RPMI8226 (cell line): ENCODE measurements around the gene NNMT.

Experiments used
- DNase-seq: peaks from one replicate; pipeline ENCODE4 v3.0.0-alpha.2; 2015

NNMT gene

DNA sequence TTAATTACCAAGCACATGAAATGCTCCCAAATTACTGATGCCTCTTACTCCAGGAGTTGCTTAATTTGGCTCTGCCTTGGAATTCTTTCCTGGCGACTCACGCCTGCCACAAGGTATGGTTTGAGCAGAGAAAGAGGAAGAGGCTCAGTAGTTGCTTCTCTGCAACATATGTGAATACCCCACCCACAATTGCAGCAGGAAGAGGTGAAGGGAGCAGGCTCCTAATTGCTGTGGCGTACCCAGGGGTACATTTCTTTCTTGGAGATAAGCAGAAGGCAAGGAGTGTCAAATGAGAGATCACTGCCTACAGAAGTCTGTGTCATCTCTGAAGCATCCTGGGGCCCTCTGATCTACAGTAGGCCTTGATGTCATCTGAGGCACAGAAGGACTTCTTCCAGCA, 10.6 kb upstream of the NNMT start:
- no peak for DNase-seq

DNA sequence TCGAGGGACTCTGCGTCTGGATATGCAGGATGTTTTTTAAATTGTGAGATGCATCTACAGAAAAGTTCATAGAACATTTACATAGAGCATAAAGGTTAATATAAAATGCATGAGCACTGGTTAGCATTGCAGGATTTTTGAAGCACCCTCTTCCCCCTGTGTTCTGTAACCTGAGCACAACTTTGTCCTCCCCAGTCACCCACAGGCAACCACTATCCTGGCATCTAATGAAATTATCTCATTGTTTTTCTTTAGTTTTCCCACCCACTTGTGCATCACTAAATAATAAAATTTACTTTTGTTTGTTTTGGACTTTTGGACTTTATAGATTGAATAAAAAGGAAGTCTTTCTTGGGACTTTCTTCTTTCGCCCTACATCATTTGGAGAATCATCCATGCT, 10.0 kb upstream of the NNMT start:
- no peak for DNase-seq

DNA sequence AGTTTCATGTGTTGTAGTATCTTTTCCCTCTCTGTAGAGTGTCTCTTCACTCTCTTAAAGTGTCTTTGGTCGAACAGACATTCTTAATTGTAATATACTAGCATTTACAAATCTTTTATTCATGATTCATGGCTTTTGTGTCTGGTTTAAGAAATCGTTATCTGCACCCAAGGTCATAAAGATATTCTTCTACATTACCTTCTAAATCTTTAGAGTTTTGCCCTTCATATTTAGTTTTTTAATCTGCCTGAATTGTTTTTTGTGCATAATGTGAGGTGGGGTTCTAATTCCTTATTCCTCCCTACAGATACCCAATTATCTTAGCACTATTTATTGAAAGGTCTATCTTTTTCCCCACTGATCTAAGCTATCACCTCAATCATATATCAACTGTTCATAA, 9.0 kb upstream of the NNMT start:
- DNase-seq = no peak

DNA sequence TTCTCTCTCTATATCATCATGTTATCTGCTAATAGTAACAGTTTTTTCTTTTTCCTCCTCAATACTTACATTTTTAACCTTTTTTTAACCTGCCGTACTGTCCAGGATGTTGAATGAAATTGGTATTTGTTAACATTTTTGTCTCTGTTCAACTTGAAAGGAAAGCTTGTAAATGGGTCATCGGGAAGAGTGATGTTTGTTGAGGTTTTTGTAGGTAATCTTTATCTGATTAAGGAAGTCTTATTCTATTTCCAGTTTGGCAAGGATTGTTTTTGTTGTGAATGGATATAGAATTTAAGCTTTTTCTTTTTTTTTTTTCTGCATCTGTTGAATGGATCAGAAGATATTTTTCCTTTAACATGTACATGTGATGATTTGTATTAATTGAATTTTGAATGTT, 8.1 kb upstream of the NNMT start:
- no peak for DNase-seq

DNA sequence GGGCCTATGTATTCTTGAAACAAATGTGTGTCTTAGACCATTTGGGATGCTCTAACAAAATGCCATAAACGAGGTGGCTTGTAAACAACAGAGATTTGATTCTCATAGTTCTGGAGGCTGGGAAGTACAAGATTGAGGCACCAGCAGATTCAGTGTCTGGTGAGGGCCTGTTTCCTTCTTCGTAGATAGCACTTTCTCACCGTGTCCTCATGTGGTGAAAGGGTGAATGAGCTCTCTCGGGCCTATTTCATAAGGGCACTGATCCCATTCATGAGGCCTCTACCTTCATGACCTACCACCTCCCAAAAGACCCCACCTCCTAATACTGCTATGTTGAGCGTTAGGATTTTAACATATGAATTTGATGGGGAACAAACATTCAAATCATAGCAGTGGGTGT, 6.4 kb upstream of the NNMT start:
- DNase-seq = no peak

DNA sequence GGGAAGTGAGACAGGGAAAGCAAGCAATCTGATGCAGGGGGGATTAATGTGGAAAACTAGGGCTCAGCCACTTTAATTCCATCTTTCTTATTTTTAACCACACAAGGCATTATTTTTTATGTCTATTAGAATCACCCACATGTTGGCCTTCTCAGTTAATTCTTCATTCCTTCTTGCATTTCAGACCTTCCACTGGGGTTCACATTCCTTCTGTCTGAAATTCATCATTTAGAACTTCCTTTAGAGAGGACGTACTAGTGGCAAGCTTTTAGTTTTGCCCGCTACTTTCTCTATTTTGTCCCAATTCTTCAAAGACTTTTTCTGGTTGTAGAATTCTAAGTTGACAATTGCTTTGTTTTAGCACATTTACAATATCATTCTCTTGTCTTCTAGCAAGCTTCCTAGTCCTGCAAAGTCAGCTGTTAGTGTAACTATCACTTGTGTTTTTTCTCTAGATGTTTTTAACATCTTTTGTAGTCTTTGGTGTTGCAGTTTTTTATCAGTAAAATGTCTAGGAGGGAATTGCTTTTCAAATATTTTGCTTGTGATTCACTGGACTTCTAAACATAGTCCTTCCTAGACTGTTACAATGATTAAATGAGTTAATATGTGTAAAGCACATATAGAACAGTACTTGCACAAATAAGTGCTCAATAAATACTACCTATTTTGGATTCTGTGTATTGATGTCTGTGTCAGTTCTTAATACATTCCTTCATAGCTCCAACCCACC, 5.5 kb upstream of the NNMT start:
- no peak for DNase-seq

DNA sequence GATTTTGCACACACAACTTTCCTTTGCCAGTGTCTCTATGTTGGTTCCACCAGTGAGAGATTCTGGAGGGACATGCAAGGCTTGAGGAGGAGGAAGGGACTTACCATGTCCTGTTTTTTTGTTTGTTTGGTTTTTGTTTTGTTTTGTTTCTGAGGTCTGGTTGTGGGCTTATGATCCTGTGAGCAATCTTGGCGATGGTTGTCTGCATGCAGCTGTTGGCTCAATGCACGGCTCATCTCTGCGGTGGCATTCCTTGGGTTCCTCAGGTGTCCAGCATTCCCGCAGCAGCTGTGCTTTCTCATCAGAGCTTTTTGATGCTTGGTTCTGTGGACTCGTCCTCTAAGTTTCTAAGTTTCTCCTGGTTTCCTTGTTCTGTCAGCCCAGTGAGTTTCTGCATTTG, 4.8 kb upstream of the NNMT start:
- DNase-seq = no peak

DNA sequence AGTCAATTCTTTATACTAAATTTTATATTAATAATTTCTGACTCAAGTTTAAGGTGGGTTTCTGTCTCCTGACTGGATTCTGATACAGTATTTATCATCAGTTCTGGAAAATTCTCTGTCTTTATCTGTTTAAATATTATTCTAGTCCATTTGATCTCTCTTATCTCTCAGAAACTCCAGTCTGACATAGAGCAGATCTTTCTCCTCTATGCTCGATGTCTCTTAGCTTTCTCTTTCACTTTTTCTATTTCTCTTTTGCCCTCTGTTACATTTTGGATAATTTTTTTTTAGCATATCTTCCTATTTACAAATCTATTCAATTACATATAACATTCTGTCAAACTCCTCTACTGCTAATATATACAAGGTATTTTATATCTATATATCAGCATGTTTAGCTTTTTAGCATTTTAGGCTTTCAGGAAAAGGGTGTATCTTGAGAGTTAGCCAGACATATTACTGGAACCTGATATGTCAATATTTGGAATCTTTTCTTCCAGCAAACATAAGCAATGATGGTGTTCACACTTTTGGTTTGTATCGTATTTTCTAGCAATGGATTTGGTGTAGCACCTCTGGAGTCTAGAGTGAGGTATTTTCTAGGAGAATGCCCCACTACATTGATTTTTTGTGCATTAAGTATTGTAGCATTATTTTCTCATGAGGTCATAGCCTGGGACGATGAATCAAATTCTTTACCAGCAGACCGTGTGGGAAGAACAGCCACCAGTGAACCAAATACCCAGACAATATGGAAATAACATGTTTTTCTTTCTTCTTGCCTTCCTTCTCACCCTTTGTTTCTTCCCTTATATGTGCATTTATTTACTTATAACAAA, 4.1 kb upstream of the NNMT start:
- DNase-seq = no peak

DNA sequence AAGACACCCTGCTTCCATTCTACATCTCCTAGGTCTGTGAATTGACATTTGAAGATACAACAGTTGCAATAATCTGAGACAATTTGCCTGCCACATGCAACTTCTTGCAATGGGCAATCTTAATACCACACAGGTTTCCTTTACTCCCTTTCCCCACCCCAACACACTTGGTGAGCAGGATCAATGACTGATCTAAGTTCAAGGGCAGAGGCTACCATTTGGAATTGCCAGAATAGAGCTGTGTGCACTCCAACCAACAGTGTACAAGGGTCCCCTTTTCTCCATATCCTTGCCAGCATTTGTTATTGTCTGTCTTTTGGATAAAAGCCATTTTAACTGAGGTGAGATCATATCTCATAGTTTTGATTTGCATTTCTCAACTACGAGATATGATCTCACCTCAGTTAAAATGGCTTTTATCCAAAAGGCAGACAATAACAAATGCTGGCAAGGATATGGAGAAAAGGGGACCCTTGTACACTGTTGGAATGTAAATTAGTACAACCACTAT, 2.9 kb upstream of the NNMT start:
- no peak for DNase-seq

DNA sequence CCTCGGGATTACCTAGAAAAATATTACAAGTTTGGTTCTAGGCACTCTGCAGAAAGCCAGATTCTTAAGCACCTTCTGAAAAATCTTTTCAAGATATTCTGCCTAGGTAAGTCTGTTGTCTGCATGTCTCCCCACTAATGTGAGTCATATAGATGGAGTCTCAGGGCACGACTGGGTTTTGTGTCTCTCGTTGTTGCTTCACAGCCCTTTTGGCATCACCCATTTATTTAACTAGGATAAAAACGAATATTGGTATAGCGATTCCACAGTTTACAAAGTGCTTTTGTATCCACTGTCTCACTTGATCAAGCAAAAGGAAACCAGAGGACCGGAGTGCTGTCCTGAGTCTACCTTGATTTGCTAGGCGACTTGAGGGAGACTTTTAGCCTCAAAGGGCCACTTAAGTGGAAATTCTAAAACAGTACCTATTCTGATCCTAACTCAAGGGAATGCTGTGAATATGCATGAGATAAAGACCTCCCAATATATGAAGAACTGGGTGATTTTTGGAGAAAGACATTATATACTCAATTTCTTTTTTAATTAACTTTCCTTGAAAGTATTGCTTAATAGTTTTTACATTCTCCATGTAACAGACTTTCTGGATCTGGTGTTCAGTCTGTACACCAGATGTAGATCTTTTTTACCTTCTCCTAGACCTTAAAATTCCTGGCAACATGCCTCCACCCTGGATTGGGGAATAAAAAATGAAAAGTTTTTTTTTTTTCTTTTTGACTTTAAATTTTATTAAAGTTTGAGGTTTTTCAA, 590 bp downstream of the NNMT start:
- no peak for DNase-seq

DNA sequence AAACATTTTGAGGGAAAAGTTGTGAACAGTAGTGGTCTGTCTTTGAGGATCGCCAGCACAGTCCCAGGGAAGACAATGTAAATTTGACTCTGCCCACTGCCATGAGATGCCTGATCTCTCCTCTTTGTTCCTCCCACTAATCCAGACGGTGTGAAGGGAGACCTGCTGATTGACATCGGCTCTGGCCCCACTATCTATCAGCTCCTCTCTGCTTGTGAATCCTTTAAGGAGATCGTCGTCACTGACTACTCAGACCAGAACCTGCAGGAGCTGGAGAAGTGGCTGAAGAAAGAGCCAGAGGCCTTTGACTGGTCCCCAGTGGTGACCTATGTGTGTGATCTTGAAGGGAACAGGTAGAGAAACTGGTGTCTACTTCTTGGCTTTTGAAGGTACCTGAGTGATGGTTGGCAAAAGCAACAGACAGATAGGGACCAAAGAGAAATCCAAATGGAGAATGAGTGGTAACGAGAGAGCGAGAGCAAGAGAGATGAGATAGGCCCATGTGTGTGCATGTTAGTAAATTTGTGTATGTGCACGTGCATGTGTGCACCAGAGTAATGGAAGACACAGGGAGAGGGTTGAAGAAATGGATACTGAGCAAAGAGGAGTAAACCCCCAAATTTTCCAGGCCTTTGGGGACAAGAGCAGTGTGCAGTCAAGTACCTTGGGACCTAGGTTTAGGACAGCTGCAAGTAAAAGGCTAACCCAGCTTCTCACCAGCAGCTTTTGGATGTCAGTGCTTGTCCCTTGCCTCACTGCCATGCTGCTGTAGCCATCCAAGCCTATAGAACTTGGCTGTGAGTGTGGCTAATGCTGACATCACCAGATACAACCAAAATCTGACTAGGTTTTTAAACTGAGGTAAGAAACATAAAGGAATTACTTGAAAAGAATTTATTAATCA, 1.9 kb downstream of the NNMT start:
- no peak for DNase-seq

DNA sequence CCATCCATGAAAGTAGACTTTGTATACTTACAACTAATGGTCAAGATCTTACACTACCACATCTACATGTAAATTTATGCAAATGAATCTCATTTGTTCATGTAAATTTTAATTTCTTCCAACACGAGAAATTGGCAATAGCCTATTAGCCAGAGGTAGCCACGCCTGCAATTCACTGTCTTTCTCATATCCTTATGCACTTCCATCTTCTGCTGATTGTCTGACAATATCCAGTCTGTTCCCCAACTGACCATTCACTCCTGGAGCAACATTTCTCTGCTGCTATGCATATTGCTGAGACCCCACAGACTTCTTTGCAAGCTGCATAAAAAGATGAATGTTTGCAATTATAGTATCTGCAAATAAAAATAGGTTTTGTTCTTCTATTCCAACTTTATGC, 2.5 kb downstream of the NNMT start:
- no peak for DNase-seq

DNA sequence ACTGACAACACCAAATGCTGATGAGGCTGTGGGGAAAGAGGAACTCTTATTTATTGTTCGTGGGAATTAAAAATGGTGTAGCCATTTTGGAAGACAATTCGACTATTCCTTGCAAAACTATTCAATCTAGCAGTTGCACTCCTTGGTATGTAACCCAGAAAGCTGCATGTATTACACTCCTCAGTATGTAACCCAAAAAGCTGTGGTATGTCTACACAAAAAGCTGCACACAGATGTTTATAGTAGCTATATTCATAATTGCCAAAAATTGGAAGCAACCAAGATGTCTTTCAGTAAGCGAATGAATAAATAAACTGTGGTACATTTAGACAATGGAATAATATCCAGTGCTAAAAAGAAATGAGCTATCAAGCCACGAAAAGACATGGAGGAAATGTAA, 4.9 kb downstream of the NNMT start:
- DNase-seq = no peak

DNA sequence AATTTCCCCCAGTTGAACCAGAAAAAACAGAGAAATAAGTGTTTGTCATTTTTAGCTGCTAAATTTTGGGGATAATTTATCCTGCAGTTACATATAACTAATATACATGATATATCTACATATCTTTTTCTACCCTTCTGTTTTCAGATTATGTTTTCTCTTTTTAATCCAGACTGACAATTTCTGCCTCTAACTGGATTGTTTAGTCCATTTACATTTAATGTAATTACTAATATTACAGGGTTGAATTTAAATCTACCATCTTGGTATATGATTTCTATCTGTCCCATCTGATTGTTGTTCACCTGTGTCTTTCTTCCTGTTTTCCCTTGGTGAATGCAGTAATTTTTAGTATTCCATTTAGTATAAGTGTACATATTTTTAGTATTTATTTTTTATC, 5.7 kb downstream of the NNMT start:
- DNase-seq = no peak

DNA sequence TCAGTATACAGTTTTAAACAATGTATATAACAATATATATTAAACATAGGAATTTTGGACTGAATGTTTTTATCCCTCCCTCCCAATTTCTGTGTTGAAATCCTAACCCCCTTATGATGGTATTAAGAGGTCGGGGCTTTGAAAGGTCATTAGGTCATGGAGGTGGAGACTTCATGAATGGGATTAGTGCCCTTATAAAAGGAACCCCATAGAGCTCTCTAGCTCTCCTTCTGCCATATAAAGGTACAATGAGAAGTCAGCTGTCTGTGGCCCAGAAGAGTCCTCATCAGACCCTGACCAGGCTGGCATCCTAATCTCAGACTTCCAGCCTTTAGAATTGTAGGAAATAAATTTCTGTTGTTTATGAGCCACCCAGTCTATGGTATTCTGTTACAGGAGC, 6.5 kb downstream of the NNMT start:
- DNase-seq = no peak

DNA sequence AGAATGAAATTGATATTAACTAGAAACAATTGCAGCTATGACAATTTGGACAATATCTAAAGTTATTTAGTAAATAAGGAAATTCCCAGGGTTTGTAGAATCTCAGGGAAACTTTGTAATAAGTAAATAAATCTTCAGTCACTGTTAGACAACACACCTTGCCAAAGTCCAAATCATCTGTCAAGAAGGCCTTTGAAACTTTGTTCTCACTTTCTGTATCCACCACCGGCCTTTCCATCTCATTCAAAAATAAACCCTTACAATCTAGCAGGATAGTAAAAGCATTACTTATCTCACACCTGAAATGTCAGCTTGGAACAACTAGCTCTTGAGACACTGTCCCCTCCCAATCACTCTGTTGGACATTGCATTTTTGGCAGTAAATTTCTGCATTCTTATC, 7.9 kb downstream of the NNMT start:
- no peak for DNase-seq

DNA sequence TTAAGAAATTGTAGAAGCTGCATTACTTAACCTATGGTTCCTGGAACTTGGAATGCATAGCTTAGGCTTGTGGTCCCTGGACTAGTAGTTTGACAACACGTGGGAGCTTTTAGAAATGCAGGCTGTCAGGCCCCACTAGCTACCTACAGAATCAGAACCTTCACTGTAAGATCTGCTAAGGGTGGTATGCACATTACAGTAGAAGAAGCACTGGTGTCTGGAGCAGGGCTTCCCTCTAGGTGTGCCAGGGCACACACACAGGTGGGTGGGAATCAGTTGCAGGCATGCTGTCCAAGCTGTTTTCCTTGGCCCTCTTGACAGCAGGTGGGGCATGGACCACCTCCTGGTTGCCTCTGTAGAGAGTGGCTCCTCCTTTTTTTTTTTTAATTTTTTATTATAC, 8.8 kb downstream of the NNMT start:
- DNase-seq = no peak

DNA sequence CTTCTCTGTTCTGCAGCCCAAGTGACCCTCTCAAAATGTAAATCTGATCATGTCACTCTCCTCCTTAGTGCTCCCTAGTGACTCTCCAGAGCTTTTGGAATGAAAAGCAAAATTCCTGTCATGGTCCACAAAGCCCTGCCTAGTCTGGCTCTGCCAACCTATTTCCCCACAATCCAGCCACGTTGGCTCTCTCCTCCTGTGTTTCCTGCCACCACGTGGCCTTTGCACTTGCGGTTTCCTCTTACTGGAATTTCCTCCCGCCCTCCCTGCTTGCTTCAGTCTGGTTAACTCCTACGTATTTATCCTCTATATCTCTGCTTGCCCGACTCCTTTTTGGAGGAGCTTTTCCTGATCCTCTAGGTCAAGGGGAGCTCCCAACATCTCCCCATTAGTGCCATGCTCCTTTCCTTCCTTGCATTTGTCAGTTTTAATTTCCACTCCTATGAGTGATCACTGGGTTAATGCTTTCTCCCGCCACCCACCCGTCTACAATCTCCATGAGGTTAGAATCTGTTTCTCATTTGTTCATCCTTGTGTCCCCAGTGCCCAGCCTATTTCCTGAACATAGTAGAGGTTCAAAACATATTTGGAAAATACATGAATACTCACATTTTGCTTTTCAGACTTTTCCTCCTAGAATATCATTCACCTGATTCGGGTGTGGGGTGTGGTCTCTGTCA, 11.5 kb downstream of the NNMT start:
- no peak for DNase-seq

DNA sequence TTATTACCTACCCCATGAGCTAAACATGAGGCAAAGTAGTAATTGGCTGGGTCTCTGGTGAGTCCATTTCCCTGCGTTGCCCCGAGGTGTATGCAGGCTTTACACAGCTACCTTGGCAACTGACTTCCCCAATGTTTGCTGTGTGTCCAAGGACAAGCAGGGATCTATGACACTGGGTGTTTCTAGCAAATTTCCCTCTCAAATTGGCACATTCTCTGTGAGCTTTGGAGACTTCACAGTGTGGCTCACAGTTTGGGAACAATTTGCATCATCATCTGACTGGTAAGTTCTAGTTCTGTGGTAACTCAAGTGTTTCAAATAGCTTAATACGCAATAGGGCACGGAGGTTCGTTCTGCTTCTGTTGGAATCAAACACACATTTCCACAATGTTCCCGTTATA, 12.5 kb downstream of the NNMT start:
- no peak for DNase-seq

DNA sequence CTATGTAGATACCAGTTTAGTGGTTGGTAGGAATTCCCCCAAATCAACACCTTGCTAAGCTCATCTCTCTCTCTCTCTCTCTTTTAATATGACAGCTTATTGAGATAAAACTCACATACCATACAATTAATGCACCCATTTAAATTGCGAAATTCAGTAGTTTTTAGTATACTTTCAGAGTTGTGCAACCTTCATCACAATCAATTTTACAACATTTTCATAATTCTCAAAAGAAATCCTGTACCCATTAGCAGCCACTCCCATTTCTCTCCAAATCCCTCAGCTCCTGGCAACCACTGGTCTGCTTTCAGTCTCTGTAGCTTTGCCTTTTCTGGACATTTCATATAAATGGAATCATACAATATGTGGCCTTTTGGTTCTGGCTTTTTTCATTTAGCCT, 13.3 kb downstream of the NNMT start:
- no peak for DNase-seq

DNA sequence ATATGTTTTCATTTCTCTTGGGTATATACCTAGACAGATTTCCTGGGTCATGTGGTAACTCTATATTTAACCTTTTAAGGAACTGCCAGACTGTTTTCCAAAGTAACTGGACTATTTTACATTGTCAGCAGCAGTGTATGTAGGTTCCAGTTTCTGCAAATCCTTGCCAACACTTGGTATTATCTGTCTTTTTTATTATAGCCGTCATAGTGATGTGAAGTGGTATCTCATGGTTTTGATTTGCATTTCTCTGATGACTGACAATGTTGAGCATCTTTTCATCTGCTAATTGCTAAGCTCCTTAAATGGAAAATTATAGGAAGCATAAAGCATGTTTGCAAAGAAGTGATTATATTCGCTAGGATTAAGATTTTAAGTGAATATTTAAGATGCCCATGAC, 13.9 kb downstream of the NNMT start:
- DNase-seq = no peak

DNA sequence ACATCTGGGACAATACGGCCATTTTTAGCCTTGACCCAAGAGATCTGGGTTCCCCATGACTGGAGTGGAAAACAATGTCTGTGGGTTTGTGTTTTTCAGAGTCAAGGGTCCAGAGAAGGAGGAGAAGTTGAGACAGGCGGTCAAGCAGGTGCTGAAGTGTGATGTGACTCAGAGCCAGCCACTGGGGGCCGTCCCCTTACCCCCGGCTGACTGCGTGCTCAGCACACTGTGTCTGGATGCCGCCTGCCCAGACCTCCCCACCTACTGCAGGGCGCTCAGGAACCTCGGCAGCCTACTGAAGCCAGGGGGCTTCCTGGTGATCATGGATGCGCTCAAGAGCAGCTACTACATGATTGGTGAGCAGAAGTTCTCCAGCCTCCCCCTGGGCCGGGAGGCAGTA, 15.7 kb downstream of the NNMT start:
- DNase-seq = no peak
